Measurements from ENCODE around the gene TLE6. TPM values are rescaled to one million over a fixed set of nuclear protein-coding genes. Genes with fewer than 3 reads are reported as not detected.
A peak's percentile ranks its signal among the peaks of the same experiment; 100 is the strongest.
"Not testable (repeated sequence)": the region's sequence is repeated elsewhere in the genome, so short reads cannot be mapped to it uniquely, and the experiment has no call there.

Gene TLE6
- total RNA-seq, 1 donor = 0.72 TPM

GRCh38 chr19:2988568-2988967, 11.2 kb downstream of the TLE6 start:
- Histone ChIP-seq H3K27ac (ENCODE audit: low read depth, low read length) (no peak overlapping the region), H3K4me1 (ENCODE audit: insufficient read depth, low read length) (peaks cover 6% of the 10 kb centered on the region), H3K36me3 (ENCODE audit: insufficient read depth, low read length) (no peaks in the 10 kb centered on the region), H2AFZ (ENCODE audit: low read length) (no peak overlapping the region), H3K27me3 (ENCODE audit: insufficient read depth, low read length) (peaks cover 9% of the 10 kb centered on the region), H4K20me1 (ENCODE audit: insufficient read depth, low read length) (no peaks in the 10 kb centered on the region), H3K4me3 (ENCODE audit: insufficient read depth, low read length) (no peak overlapping the region), H3K4me2 (ENCODE audit: insufficient read depth, low read length) (no peak overlapping the region), H3K9me3 (ENCODE audit: low read depth, low read length) (no peaks in the 10 kb centered on the region), H3K79me2 (ENCODE audit: insufficient read depth, low read length) (no peaks in the 10 kb centered on the region)
- TF ChIP-seq CTCF (IDR thresholded peaks at IDR 0.05; ENCODE audit: extremely low read depth, low read depth, low read length) = no peak
- peak; percentile 50 for DNase-seq (ENCODE audit: insufficient read length, low spot score, missing footprints)

- H3K27me3 ChIP-seq (ENCODE audit: insufficient read depth, low read length) = peaks cover 9% of the 10 kb centered on the region
- H2AFZ ChIP-seq (ENCODE audit: low read length) = no peak overlapping the region
- H3K4me1 ChIP-seq (ENCODE audit: insufficient read depth, low read length) = no peaks in the 10 kb centered on the region
- no peaks in the 10 kb centered on the region for H3K9me3 ChIP-seq (ENCODE audit: low read depth, low read length)
- peak; percentile 43 for DNase-seq (ENCODE audit: insufficient read length, low spot score, missing footprints)
- no peak for TF ChIP-seq CTCF (IDR thresholded peaks at IDR 0.05; ENCODE audit: extremely low read depth, low read depth, low read length)
- H3K79me2 ChIP-seq (ENCODE audit: insufficient read depth, low read length) = no peaks in the 10 kb centered on the region
- no peak overlapping the region for H3K4me3 ChIP-seq (ENCODE audit: insufficient read depth, low read length)
- no peak overlapping the region for H3K27ac ChIP-seq (ENCODE audit: low read depth, low read length)
- no peaks in the 10 kb centered on the region for H4K20me1 ChIP-seq (ENCODE audit: insufficient read depth, low read length)
- no peak overlapping the region for H3K4me2 ChIP-seq (ENCODE audit: insufficient read depth, low read length)
- no peaks in the 10 kb centered on the region for H3K36me3 ChIP-seq (ENCODE audit: insufficient read depth, low read length)
Measured at GRCh38 chr19:2989236-2989946, 12.0 kb downstream of the TLE6 start.

- not testable (repeated sequence) for H2AFZ ChIP-seq (ENCODE audit: low read length); H3K4me1 ChIP-seq (ENCODE audit: insufficient read depth, low read length); DNase-seq (ENCODE audit: insufficient read length, low spot score, missing footprints); H3K27ac ChIP-seq (ENCODE audit: low read depth, low read length); H3K4me3 ChIP-seq (ENCODE audit: insufficient read depth, low read length); H3K36me3 ChIP-seq (ENCODE audit: insufficient read depth, low read length); H4K20me1 ChIP-seq (ENCODE audit: insufficient read depth, low read length); H3K4me2 ChIP-seq (ENCODE audit: insufficient read depth, low read length); H3K9me3 ChIP-seq (ENCODE audit: low read depth, low read length); H3K27me3 ChIP-seq (ENCODE audit: insufficient read depth, low read length); H3K79me2 ChIP-seq (ENCODE audit: insufficient read depth, low read length)
Measured at GRCh38 chr19:2992333-2992732, 15.0 kb downstream of the TLE6 start.

GRCh38 chr19:2992958-2993357, 15.6 kb downstream of the TLE6 start:
- no peak for TF ChIP-seq CTCF (IDR thresholded peaks at IDR 0.05; ENCODE audit: extremely low read depth, low read depth, low read length)
- Histone ChIP-seq H3K4me1 (ENCODE audit: insufficient read depth, low read length) (no peaks in the 10 kb centered on the region), H3K27me3 (ENCODE audit: insufficient read depth, low read length) (no peaks in the 10 kb centered on the region), H2AFZ (ENCODE audit: low read length) (no peak overlapping the region), H3K9me3 (ENCODE audit: low read depth, low read length) (no peaks in the 10 kb centered on the region), H3K4me2 (ENCODE audit: insufficient read depth, low read length) (no peak overlapping the region), H3K36me3 (ENCODE audit: insufficient read depth, low read length) (no peaks in the 10 kb centered on the region), H3K27ac (ENCODE audit: low read depth, low read length) (no peak overlapping the region), H3K79me2 (ENCODE audit: insufficient read depth, low read length) (no peaks in the 10 kb centered on the region), H4K20me1 (ENCODE audit: insufficient read depth, low read length) (no peaks in the 10 kb centered on the region), H3K4me3 (ENCODE audit: insufficient read depth, low read length) (no peak overlapping the region)
- DNase-seq (ENCODE audit: insufficient read length, low spot score, missing footprints) = no peak
